Fibroblast of villous mesenchyme (primary cell): ENCODE measurements around the gene RBP5. TPM values are rescaled to one million over a fixed set of nuclear protein-coding genes. Genes with fewer than 3 reads are reported as not detected.

Source experiments
- DNase-seq: peaks from one replicate; pipeline ENCODE4 v3.0.0-alpha.2; 2010; ENCODE audit warnings: low read depth
- H3K4me3 ChIP-seq: 2 replicates; pipeline ENCODE4 v1.5.1; 2011; ENCODE audit warnings: low read depth, mild to moderate bottlenecking, low read length
- total RNA-seq: library from RNA; depleted of rRNA; stranded (reverse); fragments of >200 nt; gene quantifications from 2 replicates; pipeline ENCODE4 v1.2.3, GENCODE V29; 2012
- TF ChIP-seq, protein P1 (sequence below): IDR thresholded peaks from 2 replicates; pipeline ENCODE4 v1.5.1; 2012; ENCODE audit warnings: low read depth, mild to moderate bottlenecking, low read length; ENCODE audit not compliant: insufficient read depth

The RBP5 gene
- total RNA-seq, 1 donor, result not detected

DNA sequence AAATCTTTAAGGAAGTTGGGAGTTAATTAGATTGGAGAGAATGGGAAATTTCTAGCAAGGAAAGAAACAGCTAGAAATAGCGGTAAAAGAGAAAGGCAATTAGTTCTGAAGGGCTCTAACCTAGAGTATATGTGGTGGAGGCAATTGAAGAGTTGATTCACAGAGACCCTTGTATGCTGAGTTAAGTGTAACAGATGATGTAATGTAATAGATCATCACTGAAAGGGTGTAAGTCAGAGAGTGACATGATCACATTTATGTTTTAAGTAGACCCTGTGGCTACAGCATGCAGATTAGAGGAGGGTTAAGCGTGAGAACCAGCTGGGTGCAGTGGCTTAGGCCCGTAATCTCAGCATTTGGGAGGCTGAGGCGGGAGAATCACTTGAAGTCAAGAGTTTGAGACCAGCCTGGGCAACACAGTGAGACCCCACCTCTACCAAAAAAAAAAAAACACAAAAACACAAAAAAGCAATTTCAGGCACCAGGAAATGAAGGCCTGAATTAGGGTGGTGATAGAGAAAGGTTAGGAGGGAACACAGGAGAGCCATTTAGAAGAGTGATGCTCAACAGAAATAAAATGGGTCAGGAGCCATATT lies 3.0 kb downstream of the RBP5 start:
- H3K4me3 ChIP-seq, result no peak overlapping the region
- no peak for DNase-seq
- TF ChIP-seq, protein P1, sequence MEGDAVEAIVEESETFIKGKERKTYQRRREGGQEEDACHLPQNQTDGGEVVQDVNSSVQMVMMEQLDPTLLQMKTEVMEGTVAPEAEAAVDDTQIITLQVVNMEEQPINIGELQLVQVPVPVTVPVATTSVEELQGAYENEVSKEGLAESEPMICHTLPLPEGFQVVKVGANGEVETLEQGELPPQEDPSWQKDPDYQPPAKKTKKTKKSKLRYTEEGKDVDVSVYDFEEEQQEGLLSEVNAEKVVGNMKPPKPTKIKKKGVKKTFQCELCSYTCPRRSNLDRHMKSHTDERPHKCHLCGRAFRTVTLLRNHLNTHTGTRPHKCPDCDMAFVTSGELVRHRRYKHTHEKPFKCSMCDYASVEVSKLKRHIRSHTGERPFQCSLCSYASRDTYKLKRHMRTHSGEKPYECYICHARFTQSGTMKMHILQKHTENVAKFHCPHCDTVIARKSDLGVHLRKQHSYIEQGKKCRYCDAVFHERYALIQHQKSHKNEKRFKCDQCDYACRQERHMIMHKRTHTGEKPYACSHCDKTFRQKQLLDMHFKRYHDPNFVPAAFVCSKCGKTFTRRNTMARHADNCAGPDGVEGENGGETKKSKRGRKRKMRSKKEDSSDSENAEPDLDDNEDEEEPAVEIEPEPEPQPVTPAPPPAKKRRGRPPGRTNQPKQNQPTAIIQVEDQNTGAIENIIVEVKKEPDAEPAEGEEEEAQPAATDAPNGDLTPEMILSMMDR, result no peak

DNA sequence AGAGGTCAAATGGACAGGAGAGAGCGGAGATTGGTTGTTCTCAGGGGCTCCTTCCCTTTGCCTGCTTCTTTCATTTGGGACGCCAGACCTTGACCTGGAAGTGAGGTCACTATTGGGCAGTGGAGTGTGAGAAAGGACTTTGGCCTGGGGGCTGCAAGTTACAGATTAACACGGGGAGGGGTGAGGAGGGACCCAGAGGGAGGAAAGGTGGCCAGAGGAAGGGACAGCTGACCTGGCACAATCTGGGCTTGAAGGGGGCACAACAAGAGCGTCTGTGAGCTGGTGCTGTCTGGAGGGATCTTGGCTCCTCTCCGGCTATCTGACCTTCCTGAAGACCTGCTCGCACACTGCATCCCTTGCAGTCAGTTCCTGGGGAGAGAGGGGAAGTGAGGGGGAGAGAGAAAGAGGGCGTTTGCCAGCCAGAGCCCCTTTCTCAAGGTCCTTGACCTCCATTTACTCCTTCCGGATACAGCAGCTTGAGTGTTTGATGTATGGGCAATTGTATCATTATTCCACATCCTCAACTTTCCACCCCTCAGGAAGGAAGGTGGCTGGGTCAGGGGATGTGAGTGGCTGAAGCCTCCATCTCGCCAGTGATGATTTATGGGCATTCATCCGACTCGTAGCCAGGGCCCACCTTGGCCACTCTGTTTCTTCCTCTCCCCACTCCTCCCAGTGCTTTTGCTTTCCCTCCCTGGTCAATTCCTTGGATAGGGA lies 4.7 kb downstream of the RBP5 start:
- no peak for DNase-seq
- TF ChIP-seq, protein P1, result no peak

DNA sequence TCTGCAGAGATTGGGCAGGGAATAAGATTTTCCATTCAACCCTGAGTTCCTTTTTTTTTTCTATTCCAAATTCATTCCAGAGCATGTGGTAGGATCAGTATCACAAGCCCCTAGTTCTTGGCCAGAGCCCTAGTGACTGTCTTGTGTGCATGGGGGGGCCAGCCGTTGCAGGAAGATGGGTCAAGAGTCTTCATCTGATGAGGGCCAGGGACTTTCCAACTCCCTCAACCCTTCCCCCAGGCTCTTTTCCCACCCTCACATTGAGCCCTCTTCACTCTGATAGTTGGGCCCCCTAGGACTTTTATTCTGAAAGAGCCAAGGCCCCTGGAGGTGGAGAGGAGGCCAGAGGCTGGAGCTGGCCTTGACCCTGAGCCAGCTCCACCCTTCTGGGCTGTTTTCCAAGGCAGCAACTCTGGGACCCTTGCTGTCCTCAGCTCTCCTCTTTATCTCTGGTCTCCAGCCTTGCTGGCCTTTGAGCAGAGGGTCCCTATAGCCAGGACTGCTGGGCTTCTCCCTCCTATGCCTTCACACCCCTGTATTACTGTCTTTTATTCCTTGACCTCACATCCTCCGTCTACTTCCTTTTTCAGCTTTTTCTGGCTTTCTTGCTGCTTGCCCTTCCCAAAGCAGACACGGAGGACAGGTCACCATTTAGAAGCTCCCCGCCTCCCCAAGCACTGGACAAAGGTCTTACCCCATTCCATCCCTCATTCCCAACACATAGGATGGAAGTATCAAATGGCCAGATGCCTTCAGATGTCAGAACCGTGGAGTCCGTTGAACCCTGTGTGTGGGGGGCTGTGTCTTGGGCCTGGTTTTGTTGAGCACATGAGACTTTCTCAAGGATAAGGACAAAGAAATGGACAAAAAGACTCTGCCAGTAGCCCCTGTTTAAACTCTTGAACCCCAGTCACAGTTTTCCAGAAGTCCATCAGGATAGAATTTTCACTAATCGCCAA lies 5.6 kb downstream of the RBP5 start:
- no peak for DNase-seq
- H3K4me3 ChIP-seq, result no peak overlapping the region
- TF ChIP-seq, protein P1, result no peak

More for the DNA sequence above, 4.7 kb downstream of the RBP5 start:
- no peak overlapping the region for H3K4me3 ChIP-seq

DNA sequence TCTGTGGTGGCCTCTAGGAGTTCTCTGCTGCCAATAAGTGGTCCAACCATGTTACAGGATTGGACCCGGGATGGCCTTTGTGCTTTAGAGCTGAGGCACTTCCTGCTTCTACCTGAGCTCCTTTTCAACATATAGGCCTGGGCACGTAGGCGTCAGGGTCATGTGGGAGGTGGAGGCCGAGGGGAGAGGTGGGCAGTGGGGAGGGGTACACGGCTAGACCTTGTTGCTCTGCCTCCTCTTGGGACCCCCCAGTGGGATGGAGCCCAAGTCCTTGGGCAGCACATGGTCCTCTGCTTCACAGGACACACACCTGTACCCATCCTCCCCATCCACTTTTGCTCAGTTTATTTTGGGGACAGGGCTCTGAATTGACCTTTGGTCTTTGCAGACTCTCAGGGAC lies 7.4 kb downstream of the RBP5 start:
- TF ChIP-seq, protein P1, result no peak

DNA sequence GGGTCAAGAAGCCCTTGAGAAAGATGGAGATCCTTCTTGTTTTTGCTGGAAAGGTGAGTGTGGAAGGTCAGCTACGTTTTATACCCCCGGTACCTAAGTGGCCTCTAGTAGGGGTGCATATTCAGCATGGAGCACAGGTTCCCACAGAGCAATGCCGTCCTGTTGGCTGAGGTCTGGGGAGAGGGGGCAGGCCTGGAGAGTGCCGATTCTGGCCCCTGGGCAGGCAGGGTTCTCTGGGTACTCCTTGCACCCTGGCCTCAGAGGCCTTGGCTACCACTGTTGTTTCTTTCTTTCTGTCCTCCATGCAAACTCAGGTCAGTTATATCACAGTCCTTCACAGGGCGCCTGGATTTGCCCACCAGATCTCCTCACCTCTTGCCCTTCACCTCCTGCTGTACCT lies 8.5 kb downstream of the RBP5 start:
- H3K4me3 ChIP-seq, result no peak overlapping the region
- TF ChIP-seq, protein P1, result no peak
- DNase-seq, result no peak

More for the DNA sequence above, 7.4 kb downstream of the RBP5 start:
- DNase-seq, result no peak
- no peak overlapping the region for H3K4me3 ChIP-seq

DNA sequence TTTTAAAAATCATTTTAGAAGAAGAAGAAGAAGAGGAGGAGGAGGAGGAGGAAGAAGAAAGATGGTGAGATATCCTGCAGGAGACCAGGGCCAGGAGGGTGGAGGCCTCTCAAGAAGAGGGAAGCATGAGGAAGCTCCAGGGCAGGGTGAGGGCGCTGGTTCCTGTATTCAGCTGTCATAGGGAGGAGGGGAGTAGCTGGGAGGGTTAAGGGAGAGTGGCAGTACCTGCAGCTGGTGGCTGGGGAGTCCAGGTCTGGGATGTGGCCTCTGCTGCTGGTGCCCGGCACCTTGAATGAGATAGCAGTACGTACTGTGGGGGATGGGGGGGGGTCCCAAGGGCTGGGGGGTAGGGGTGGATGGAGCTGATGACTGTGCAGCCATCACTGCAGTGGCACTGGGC lies 9.8 kb downstream of the RBP5 start:
- TF ChIP-seq, protein P1, result no peak
- no peak overlapping the region for H3K4me3 ChIP-seq
- no peak for DNase-seq
